ENCODE data around the gene SMAD1.
"Not testable (repeated sequence)": the region's sequence is repeated elsewhere in the genome, so short reads cannot be mapped to it uniquely, and the experiment has no call there.

The SMAD1 gene

GRCh38 chr4:145530189-145530588 is 48.5 kb downstream of the SMAD1 start:
- DNase-seq: no peak

GRCh38 chr4:145530662-145531061 is 49.0 kb downstream of the SMAD1 start:
- DNase-seq: no peak

DNA sequence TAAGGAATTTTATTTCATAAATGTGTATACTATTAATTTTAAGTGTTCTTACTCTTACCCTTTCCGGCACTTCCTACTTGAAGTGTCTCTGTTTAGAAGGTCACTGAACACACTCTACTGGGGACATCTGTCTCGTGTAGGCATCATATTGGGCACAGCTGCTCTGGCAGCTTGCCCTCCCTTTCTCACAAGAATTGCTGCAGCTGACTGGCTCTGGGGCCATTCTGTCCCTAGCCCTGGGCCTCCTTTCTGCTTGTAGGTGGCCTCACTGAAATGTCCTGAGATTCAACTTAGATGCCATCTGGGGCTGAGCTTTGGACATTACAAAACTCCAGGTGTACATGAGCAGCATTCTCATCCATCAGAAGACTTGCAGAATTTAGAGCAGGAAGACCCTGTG is 49.6 kb downstream of the SMAD1 start:
- DNase-seq: no peak

DNA sequence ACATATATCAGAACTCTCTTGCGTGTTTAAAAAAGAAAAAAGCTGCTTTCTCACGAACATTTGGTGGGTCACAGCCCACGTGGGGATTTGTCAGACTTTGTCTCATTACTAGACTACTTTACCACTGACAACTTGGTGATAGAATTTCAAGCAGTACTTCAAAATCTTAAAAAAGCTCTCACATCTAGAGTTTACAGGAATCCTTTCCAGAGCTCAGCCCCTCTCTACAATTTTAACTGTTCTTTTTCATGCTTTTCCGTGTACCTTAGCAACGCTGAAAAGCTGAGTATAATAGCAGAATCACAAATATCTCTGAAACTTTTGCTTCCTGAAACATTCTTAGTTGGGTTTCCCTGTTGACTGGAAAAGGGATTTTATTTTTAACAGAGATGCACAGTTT is 50.2 kb downstream of the SMAD1 start:
- DNase-seq: no peak

GRCh38 chr4:145533001-145533400 is 51.3 kb downstream of the SMAD1 start:
- DNase-seq: no peak

DNA sequence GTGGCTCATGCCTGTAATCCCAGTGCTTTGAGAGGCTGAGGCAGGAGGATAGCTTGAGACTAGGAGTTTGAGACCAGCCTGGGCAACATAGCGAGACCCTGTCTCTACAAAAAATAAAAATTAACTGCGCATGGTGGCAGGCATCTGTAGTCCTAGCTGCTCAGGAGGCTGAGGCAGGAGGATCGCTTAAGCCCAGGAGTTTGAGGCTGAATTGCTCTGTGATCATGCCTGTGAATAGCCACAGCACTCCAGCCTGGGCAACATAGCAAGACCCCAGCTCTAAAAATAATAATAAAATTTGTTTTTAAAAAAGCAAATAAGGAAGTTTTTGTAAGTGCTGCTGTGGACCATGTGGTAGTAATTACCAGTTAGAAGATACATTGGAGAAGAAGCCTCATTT is 51.8 kb downstream of the SMAD1 start:
- not testable (repeated sequence) for DNase-seq

DNA sequence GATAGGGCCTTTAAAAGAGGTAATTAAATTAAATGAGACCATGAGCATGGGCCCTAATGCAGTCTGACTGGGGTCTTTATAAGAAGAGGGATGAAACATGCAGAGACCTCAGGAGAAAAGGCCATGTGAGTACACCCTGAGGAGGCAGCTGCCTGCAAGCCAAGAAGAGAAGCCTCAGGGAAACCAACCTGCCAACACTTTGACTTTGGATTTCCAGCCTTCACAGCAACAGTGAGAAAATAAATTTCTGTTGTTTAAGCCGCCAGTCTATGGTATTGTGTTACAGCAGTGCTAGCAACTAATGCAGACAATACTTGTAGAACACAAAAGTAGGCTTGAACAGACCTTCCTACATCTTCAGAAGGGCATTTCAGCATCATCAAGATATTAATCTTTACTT is 52.3 kb downstream of the SMAD1 start:
- no peak for DNase-seq

DNA sequence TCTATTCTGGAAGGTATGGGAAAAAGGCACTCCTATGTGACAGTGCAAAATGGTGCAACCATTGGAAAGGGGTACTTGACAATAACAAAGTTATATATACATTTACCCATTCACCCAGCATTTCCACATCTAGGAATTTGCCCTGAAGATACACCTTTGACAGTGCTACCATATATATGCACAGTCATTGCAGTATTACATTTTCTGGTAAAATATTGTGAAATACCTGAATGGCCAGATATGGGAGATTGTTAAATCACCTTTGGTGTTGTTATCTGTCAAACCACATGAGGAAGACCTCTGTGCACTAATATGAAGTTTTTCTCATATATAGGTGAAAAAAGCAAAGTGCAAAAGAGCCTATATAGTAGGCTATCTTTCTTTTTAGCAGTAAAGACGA is 53.5 kb downstream of the SMAD1 start:
- DNase-seq: no peak

GRCh38 chr4:145536044-145536443 is 54.4 kb downstream of the SMAD1 start:
- no peak for DNase-seq

DNA sequence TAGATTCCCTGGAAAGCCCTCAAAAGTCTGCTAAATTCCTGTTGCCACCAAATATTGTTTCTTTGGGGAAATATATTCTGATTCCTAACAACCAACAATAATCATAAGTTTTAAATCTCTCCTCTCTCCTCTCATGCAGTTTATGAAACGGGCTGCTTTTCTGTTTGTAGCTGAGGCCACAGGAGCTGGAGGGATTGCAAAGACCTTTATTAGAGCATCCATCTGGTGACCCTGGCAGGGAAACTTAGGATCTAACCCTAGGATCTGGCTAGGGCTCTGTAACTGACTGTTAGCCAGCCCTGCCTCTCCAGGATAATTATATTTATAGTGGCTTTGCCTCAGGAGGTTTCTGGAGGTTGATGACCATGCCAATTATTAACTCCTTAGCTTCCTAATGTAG is 56.9 kb downstream of the SMAD1 start:
- no peak for DNase-seq

DNA sequence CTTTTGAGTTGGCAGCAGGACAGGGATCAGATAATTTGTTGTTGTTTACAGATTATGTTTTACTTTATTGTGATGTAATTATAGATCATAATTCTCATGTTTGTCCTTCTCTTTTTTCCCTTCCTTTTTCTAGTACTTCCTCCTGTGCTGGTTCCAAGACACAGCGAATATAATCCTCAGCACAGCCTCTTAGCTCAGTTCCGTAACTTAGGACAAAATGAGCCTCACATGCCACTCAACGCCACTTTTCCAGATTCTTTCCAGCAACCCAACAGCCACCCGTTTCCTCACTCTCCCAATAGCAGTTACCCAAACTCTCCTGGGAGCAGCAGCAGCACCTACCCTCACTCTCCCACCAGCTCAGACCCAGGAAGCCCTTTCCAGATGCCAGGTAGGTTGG is 58.0 kb downstream of the SMAD1 start:
- no peak for DNase-seq

- no peak for DNase-seq
Measured at GRCh38 chr4:145540235-145540634, 58.6 kb downstream of the SMAD1 start.

GRCh38 chr4:145541346-145541745 is 59.7 kb downstream of the SMAD1 start:
- DNase-seq: no peak

GRCh38 chr4:145545031-145545430 is 63.4 kb downstream of the SMAD1 start:
- DNase-seq: no peak

GRCh38 chr4:145545538-145546174 is 64.0 kb downstream of the SMAD1 start:
- peak in 1 of 2 experiments; percentile 82 for DNase-seq

- DNase-seq: no peak
Measured at GRCh38 chr4:145546175-145546915, 64.7 kb downstream of the SMAD1 start.

DNA sequence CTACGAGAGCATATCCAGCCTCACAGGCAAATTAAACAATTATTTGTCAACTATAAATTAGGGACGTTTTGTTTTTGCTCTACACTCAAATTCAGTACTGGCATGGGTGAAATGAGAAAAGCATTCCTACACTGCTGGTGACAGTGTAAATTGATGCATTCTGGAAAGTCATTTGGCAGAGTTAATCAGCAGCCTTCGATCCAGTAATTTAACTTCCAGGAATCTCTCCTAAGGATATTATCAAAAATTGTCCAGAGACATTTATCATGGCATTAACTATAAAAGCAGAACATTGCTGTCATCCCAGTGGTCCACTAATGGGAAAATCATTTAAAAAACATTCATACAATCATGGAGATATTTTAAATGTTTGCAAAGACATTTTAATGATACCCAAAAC is 70.0 kb downstream of the SMAD1 start:
- DNase-seq: no peak

GRCh38 chr4:145552181-145552822 is 70.6 kb downstream of the SMAD1 start:
- no peak for DNase-seq

DNA sequence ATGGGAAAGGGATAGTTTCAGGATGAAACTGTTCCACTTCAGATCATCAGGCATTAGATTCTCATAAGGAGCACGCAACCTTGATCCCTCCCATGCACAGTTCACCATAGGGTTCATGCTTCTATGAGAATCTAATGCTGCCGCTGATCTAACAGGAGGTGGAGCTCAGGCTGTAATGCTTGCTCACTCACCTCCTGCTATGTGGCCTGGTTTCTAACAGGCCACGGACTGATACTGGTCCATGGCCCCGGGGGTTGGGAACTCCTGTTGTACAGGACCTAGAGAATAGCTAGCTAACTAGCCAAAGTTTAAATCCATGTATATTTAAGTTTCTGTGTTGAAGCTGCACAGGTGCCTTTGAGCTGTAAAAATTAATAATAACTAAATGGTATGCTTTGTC is 71.7 kb downstream of the SMAD1 start:
- DNase-seq: no peak

DNA sequence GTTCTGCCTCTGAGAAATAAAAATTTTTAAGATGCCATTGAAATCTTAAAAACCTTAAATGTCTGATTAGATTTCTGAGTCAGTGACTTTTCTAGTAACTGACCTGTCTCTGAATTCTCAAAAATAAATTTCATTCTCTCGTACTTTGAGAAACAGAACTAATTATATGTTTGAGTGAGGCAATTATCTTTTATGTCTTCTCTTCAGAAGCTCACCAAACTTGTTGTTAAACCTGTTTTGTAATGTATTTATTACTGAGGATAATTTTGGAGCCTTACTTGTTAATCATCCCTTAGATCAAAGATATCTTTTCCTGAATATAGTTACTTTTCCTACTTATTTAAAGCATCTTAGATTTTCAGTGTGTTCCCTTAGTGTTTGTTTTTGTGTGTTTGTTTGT is 73.0 kb downstream of the SMAD1 start:
- no peak for DNase-seq

DNA sequence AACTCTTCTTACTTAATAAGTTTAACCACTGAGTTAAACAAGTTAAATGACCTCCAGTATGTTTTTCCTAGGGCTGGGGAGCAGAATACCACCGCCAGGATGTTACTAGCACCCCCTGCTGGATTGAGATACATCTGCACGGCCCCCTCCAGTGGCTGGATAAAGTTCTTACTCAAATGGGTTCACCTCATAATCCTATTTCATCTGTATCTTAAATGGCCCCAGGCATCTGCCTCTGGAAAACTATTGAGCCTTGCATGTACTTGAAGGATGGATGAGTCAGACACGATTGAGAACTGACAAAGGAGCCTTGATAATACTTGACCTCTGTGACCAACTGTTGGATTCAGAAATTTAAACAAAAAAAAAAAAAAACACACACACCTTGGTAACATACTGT is 76.1 kb downstream of the SMAD1 start:
- DNase-seq: peak in 1 of 2 experiments; percentile 46

DNA sequence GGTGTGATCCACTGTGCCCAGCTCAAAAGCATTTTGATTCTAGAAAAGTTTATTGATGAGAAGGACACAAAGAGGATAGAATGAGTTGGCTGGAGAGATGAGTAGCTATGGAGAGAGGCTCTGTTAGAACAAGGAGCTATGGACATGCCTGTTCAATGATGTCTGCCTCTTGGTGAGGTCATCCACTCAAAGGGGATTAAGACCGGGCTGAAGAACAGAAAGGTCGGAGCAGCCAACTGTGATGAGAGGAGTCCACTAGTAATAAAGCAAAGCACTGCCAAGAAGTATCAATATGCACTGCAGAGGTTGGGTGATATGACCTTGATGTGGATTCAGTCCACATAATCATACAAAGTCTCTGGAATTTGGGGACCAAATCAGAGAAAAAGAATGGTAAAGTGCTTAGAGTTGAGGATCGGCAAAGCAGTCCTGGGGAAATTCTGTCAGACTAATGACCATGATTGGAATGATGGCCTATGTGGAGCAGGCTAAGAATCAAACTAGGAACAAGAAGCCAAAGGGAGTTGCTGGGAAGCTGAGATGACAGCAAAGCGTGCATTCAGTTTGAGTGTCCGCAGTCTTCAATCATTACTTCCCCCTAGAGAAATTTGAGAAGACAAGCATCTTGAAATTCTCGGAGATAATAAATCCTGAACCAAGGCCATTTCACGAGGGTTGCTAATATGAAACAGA is 81.8 kb downstream of the SMAD1 start:
- no peak for DNase-seq

DNA sequence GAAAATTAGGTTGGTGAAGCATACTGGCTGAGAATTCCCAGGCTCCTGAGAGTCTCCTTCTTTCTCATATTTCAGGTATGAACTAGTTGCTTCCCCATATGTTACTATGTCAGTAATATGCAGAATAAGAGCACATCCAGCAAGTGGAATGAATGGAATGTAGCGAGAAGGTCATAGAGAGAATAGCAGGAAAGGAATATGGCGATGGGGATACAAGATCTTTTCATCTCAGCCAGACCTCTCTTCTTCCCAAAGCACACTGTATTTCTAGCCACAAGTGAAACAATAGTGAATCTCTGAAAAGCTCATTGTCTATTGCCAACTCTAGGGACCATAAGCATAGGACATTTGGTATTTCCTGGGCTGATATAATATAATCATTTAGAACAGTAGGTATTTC is 82.9 kb downstream of the SMAD1 start:
- no peak for DNase-seq

- no peak for DNase-seq
Measured at GRCh38 chr4:145565328-145565727, 83.7 kb downstream of the SMAD1 start.

All from SW 1271 (cell line).